Urinary bladder (tissue), 4 donors: ENCODE results near the gene CNTN2. TPM values are rescaled to one million over a fixed set of nuclear protein-coding genes. Genes with fewer than 3 reads are reported as not detected.

Experiments
- DNase-seq: peaks from one replicate; pipeline ENCODE4 v3.0.0-alpha.2; 2015; ENCODE audit errors: extremely low spot score
- H3K27ac ChIP-seq: one replicate; pipeline ENCODE4 v1.5.1; 2013; ENCODE audit warnings: low read depth, mild to moderate bottlenecking, moderate library complexity
- H3K36me3 ChIP-seq: one replicate; pipeline ENCODE4 v1.6.1; 2013; ENCODE audit warnings: mild to moderate bottlenecking, moderate library complexity; ENCODE audit not compliant: insufficient read depth
- H3K4me1 ChIP-seq: one replicate; pipeline ENCODE4 v1.6.1; 2013; ENCODE audit warnings: mild to moderate bottlenecking, moderate library complexity; ENCODE audit not compliant: insufficient read depth
- H3K4me3 ChIP-seq: one replicate; pipeline ENCODE4 v1.5.1; 2013; ENCODE audit warnings: low read depth, low read length
- WGBS: extraction: QIAGEN DNeasy Blood & Tissue Kit; methylation state at CpG from one replicate; pipeline ENCODE4 v1.1.7; 2013; 5-methylcytosine and 5-hydroxymethylcytosine counted together
- polyA plus RNA-seq: library from polyadenylated mRNA; stranded (reverse); fragments of 200-250 nt; gene quantifications from one replicate; pipeline ENCODE4 v1.2.3, GENCODE V29; 2013
- total RNA-seq: library from RNA; depleted of rRNA; stranded (reverse); fragments of >200 nt; gene quantifications from one replicate; pipeline ENCODE4 v1.2.3, GENCODE V29; 2014
- donor health status: healthy with polysubstance abuse.
- donor health status: healthy.

CNTN2 gene, protein sequence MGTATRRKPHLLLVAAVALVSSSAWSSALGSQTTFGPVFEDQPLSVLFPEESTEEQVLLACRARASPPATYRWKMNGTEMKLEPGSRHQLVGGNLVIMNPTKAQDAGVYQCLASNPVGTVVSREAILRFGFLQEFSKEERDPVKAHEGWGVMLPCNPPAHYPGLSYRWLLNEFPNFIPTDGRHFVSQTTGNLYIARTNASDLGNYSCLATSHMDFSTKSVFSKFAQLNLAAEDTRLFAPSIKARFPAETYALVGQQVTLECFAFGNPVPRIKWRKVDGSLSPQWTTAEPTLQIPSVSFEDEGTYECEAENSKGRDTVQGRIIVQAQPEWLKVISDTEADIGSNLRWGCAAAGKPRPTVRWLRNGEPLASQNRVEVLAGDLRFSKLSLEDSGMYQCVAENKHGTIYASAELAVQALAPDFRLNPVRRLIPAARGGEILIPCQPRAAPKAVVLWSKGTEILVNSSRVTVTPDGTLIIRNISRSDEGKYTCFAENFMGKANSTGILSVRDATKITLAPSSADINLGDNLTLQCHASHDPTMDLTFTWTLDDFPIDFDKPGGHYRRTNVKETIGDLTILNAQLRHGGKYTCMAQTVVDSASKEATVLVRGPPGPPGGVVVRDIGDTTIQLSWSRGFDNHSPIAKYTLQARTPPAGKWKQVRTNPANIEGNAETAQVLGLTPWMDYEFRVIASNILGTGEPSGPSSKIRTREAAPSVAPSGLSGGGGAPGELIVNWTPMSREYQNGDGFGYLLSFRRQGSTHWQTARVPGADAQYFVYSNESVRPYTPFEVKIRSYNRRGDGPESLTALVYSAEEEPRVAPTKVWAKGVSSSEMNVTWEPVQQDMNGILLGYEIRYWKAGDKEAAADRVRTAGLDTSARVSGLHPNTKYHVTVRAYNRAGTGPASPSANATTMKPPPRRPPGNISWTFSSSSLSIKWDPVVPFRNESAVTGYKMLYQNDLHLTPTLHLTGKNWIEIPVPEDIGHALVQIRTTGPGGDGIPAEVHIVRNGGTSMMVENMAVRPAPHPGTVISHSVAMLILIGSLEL
- total RNA-seq (2.1 TPM), polyA plus RNA-seq (0.67 TPM)

- DNase-seq = no peak
- WGBS = 10% methylated on average over 53 of the region's 53 CpGs
- no peak within 1 kb of the TSS for H3K27ac ChIP-seq
- H3K4me3 ChIP-seq = no peak within 1 kb of the TSS
- H3K36me3 ChIP-seq = no peaks in the 10 kb centered on the region
- no peaks in the 10 kb centered on the region for H3K4me1 ChIP-seq
These were observed at the start of gene CNTN2 for GRCh38 chr1:205042911-205043806. CNTN2 (plus strand) TSS chr1:205043212; CDS start chr1:205053186, 9,974 bp downstream.

DNA sequence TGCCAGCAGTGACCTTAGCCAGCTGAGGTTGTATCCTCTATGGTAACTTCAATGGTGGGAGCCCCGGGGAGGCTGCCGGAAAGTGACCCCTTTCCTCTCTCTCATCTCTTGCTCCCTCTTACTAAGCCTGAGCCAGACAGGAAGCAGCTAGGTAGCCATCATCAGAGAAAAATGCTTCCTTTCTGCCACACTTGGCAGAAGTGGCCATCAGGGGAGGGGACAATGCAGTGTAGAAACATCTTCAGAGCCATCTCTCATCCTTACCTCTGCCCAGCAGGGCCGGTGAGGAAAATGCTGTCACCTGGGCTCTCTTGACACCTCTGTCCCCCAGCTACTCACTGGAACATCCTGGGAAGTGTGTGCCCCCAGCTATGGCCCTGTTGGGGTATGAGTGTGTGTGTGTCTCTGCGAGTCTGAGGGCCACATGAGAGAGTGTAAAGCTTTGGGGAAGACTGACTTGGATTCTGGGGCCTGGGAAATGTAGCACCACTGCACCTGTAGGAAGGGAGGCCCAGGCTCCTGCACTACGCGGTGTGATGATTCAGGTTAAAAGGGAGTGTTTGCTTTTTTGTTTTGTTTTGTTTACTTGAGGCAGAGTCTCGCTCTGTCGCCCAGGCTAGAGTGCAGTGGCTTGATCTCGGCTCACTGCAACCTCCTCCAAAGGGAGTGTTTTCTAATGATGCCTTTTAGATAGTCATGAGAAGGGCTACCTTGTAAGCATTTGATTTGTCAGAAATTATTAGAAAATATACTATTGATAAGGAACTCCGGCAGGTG, 48.7 kb upstream of the CNTN2 start:
- 86% methylated on average over 10 of the region's 10 CpGs for WGBS
- Histone ChIP-seq H3K27ac (no peak overlapping the region), H3K4me1 (no peaks in the 10 kb centered on the region), H3K36me3 (no peaks in the 10 kb centered on the region), H3K4me3 (no peak overlapping the region)
- no peak for DNase-seq

GRCh38 chr1:204996981-204997380, 46.0 kb upstream of the CNTN2 start:
- H3K36me3 ChIP-seq = no peaks in the 10 kb centered on the region
- 89% methylated on average over 22 of the region's 22 CpGs for WGBS
- H3K27ac ChIP-seq = no peak overlapping the region
- no peak overlapping the region for H3K4me3 ChIP-seq
- H3K4me1 ChIP-seq = no peaks in the 10 kb centered on the region
- no peak for DNase-seq

DNA sequence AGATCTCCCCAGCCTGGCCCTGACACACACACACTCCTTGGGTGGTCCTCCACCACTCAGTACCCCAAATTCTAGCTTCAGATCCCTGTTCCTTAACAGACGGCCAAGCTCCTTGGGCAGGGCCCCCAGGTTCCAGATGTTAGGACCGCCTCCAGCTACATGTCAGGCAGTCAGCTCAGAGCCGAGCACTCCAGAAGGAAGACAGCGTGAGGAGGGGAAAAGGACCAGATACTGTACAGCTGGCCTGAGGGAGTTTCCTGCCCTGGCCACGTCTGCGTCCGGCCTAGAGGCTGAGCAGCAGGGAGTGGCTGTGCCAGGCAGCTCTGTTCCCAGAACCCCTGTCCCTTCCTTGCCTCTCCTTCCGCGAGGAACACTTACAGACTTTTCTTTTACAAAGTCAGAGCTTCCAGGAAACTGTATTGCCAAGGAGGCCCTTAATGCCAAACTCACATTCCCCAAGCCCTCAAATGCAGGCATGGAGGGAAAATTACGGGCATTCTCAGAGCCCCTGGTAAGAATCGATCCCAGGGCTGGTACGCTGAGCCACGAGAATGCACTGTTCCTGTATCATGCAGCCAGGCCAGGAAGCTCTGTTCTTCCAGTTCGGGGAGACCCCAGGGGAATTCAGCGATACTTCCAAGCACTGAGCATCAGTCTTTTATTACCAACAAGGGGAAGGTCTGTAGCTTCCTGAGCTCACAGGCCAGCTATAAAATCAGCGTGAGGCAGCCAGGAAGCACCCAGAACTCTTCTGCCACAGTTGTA, 45.2 kb upstream of the CNTN2 start:
- Histone ChIP-seq H3K4me3 (no peak overlapping the region), H3K4me1 (no peaks in the 10 kb centered on the region), H3K27ac (no peak overlapping the region), H3K36me3 (no peaks in the 10 kb centered on the region)
- WGBS = 50% methylated on average over 16 of the region's 16 CpGs
- peak; percentile 37 for DNase-seq

DNA sequence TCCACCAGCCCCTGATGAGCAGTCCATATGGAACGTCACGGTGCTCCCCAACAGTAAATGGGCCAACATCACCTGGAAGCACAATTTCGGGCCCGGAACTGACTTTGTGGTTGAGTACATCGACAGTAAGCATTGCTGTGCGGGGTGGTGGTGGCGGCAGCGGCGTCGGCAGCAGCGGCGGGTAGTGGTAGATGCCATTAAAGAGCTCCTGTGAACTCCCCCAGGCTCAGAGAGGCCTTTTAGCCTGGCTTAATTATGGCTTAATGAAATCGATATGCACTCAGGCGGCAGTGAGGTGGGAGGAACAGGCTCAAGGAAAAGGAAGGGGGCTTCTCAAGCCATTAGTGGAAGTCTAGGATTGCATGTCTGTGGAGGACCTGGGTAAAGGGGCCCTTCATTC, 41.9 kb upstream of the CNTN2 start:
- no peaks in the 10 kb centered on the region for H3K36me3 ChIP-seq
- WGBS = 95% methylated on average over 14 of the region's 14 CpGs

DNA sequence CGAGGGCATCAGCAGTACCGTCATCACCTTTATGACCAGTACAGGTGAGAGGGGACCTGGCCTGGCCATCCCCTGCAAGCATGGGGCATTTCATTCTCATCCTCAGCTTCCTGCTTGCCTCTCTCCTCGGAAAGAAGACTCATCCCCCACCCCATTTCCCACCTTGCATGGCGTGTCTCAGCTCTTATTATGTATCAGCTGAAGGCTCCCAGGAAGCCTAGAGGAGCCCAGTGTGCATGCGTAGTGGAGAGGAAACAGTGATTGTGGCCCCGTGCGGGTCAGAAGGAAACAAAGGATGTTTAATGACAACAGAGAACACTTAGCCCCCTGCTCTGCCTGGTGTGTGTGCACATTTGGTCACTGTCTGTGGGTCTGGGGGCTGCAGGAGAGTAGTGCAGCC, 40.3 kb upstream of the CNTN2 start:
- DNase-seq = no peak
- H3K4me3 ChIP-seq = no peak overlapping the region
- no peaks in the 10 kb centered on the region for H3K36me3 ChIP-seq
- H3K4me1 ChIP-seq = no peaks in the 10 kb centered on the region
- WGBS = 84% methylated on average over 7 of the region's 7 CpGs
- no peak overlapping the region for H3K27ac ChIP-seq

More for the DNA sequence above, 41.9 kb upstream of the CNTN2 start:
- DNase-seq = no peak
- Histone ChIP-seq H3K27ac (no peak overlapping the region), H3K4me1 (no peaks in the 10 kb centered on the region), H3K4me3 (no peak overlapping the region)

DNA sequence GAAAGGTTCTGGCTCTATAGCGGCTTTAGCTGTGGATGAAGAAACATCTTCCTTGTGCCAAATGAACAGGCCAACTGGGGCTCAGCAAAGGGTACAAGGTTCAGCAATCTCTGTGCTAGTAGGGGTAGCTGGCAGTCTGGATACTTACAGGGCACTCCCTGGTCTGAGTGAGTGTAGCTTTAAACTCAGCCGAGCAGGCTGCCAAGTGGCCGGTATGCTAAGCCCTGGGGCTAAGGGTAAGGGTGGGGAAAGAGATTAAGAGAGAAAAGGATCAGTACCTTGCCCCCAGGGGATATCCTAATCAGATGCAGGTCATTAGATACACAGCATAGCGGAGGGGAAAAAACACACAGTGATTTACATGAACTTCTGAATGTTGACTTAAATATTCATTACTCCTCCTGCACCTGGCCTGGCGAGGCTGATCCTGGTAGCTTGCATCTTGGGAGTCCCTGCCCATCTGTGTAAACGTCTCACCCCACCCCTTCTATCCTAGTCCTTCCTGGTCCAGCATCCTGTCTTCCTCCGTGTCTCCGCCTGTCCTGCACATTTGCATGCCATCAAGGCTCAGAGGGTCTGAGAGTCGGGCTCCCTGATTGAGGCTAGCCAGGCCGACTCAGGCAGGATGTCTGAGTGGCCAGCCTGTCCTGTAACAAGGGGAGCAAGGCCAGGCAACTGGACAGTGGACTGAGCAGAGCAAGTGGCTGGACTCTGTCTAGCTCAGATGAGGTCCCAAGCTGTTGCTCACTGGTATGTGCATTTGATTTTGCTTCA, 39.5 kb upstream of the CNTN2 start:
- H3K4me3 ChIP-seq = no peak overlapping the region
- 64% methylated on average over 10 of the region's 10 CpGs for WGBS
- DNase-seq = no peak
- H3K36me3 ChIP-seq = no peaks in the 10 kb centered on the region
- no peaks in the 10 kb centered on the region for H3K4me1 ChIP-seq
- H3K27ac ChIP-seq = no peak overlapping the region

GRCh38 chr1:205004351-205004750, 38.7 kb upstream of the CNTN2 start:
- no peaks in the 10 kb centered on the region for H3K36me3 ChIP-seq
- no peak overlapping the region for H3K27ac ChIP-seq
- no peak for DNase-seq
- WGBS = 71% methylated on average over 3 of the region's 3 CpGs
- no peaks in the 10 kb centered on the region for H3K4me1 ChIP-seq
- H3K4me3 ChIP-seq = no peak overlapping the region

- 92% methylated on average over 8 of the region's 8 CpGs for WGBS
- DNase-seq = no peak
- H3K4me1 ChIP-seq = no peaks in the 10 kb centered on the region
These were observed 34.1 kb upstream of the CNTN2 start for GRCh38 chr1:205008896-205009295.

GRCh38 chr1:205009670-205010069, 33.3 kb upstream of the CNTN2 start:
- no peaks in the 10 kb centered on the region for H3K4me1 ChIP-seq
- H3K36me3 ChIP-seq = no peaks in the 10 kb centered on the region
- DNase-seq = no peak
- H3K27ac ChIP-seq = no peak overlapping the region
- WGBS = 90% methylated on average over 12 of the region's 12 CpGs
- no peak overlapping the region for H3K4me3 ChIP-seq

More at GRCh38 chr1:205008896-205009295, 34.1 kb upstream of the CNTN2 start:
- Histone ChIP-seq H3K4me3 (no peak overlapping the region), H3K27ac (no peak overlapping the region), H3K36me3 (no peaks in the 10 kb centered on the region)

- WGBS = 75% methylated on average over 13 of the region's 13 CpGs
- no peak for DNase-seq
- Histone ChIP-seq H3K4me3 (no peak overlapping the region), H3K36me3 (no peaks in the 10 kb centered on the region), H3K27ac (no peak overlapping the region), H3K4me1 (no peaks in the 10 kb centered on the region)
These were observed 30.4 kb upstream of the CNTN2 start for GRCh38 chr1:205012391-205013140.
